Left cardiac atrium (tissue), 4 donors: ENCODE data around the gene TRIP6. TPM values are rescaled to one million over a fixed set of nuclear protein-coding genes. Genes with fewer than 3 reads are reported as not detected.

Source experiments
- ATAC-seq, 2 donors: fragments of 200-7000 bp; cut with Tn5 transposase; one replicate each; pipeline ENCODE4 v1.9.1; 2020; ENCODE audit warnings: mild to moderate bottlenecking in 2 of 2, moderate library complexity in 2 of 2
- DNase-seq: peaks from one replicate; pipeline ENCODE4 v3.0.0-alpha.2; 2020
- intact Hi-C, 2 donors: fragments of 100-400 bp; cut with DNase I; formaldehyde crosslinking; loops; one replicate each; pipeline versions ENCODE4 v1.14.1 to v1.15.1; 2022 to 2023
- total RNA-seq, 2 donors: library from RNA; stranded (reverse); fragmentation: NEBNext Ultra II Directional; extraction: Animal tissue kit (Norgen Biotek cat#: 25700); gene quantifications; one replicate each; pipeline ENCODE4 v1.2.1, GENCODE V29; 2021
- donor health status: DM: no; HTN: yes; CAD: no.
- donor health status: DM: no; HTN: yes; CAD: no; lungs with severe emphysema.
- donor health status: DM: yes; HTN: yes; CAD: no.
- donor health status: Dilated cardiomyopathy.

TRIP6 gene
- total RNA-seq, 2 donors from 2014 or later = 36.5 to 48.0 TPM

GRCh38 chr7:100886142-100886935 lies 19.2 kb downstream of the TRIP6 start:
- ATAC-seq (no peak), DNase-seq (no peak)
- intact Hi-C loops = no loop called here

GRCh38 chr7:100886936-100887515 lies 19.8 kb downstream of the TRIP6 start:
- ATAC-seq (no peak), DNase-seq (no peak)
- intact Hi-C loops = no loop called here

DNA sequence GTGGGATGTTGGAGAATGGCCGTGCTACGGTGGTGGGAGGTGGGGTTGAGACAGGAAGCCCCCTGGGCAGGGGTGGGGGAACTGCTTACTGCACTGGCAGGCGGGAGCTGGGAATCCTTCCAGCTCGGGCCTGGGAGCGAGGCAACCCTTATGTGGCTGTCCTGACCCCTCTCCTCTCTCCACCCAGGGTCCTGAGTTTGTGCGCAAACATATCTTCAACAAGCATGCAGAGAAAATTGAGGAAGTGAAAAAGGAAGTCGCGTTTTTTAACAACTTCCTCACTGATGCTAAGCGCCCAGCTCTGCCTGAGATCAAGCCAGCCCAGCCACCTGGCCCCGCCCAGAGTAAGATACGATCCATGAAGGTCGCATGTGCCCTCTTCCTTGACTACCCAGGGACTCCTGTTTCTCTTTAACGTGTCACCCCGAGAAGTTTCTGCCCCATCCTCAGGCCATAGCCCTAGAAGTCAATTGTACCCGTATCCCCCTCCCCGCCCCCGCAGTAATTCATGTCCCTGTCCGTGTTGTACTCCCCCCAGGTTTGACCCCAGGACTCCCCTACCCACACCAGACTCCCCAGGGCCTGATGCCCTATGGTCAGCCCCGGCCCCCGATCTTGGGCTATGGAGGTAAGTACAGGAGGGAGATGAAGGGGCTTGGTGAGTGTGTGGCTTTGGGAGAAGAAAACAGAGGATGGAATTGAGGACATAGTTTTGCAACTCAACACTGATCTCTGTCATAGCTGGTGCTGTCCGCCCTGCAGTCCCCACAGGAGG lies 20.5 kb downstream of the TRIP6 start:
- ATAC-seq = no peak
- no peak for DNase-seq
- intact Hi-C loops = no loop called here

DNA sequence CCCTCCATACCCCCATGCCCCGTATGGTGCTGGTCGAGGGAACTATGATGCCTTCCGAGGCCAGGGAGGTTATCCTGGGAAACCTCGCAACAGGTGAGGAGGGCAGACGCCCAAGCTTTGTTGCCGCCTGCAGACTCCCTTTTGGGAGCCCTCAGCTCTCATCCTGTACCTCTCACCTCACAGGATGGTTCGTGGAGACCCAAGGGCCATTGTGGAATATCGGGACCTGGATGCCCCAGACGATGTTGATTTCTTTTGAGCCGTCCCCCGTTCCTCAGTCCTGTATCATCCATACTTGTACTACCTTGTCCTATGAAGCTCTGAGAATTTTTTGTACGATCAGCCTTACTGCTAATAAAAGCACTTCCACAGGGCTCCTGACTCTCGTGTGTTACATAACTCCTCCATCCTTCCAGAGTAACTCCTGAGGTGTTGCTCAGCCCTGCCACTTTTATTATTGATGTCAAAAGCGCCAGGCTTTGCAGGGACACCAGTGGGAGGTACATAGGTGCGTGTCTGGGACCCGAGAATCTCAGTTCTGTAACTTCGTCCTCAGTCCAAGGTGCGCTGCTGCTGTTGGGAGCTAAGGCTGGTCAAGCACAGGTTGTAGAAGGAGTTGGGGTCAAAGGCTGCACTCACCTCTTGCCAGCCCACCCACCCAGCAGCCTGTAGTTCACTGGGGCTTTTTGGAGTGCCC lies 21.3 kb downstream of the TRIP6 start:
- ATAC-seq (no peak), DNase-seq (no peak)
- intact Hi-C loops = no loop called here

GRCh38 chr7:100888988-100889750 lies 22.0 kb downstream of the TRIP6 start, which contains the start of gene UFSP1:
Gene UFSP1 (minus strand): TSS chr7:100889715. CDS start chr7:100889271, 444 bp downstream.
- intact Hi-C loops = no loop called here
- ATAC-seq (peak; percentile 58 to 59), DNase-seq (no peak)

DNA sequence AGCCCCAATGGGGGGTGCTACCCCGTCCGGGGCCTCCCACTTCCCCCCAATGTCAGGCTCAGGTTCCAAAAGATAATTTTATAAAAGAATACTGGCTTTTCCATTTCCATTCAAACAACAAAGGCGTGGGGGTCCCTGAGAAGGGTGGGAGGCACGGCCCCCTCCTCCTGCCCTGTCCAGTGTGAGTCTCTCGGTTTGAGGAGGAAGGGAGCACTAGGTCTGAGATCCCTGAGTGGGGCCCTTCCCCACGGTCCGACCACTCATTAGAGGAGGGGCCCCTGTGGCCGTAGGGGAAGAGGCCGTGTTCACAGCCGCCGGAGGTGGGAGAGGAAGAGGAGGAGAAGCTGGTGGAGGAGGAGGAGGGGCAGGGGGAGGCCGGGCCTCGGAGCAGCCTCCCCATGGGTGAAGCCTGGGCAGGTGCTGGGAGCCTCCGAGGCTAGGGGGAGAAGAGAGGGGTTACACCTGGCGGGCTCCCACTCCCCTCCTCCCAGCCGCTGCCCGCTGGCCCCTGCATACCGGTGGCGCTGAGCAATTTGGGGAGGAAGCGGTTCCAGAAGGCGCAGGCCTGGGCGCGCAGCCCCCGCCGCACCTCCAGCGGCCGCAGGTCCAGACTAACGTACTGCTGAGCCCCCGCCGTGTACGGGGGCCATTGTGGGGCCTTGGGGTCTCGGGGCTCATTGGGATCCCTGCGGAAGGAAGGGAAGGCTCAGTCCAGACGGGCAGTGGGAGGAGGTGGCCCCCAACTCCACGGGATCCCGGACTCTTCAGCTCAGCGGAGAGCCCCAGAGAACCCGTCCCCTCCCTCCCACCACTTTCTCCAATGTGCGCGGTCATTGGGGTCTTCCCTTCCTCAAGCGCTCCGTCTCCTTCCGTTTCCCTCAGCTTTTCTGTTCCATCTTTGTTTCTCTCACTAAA lies 23.7 kb downstream of the TRIP6 start:
- DNase-seq = no peak
- intact Hi-C loops = loop anchor here in 1 of 2 donors (10.0 kb wide), 1 partner anchor 284 kb away; no protein-coding TSS in a partner anchor
- peak in 1 of 2 donors; percentile 2 for ATAC-seq

DNA sequence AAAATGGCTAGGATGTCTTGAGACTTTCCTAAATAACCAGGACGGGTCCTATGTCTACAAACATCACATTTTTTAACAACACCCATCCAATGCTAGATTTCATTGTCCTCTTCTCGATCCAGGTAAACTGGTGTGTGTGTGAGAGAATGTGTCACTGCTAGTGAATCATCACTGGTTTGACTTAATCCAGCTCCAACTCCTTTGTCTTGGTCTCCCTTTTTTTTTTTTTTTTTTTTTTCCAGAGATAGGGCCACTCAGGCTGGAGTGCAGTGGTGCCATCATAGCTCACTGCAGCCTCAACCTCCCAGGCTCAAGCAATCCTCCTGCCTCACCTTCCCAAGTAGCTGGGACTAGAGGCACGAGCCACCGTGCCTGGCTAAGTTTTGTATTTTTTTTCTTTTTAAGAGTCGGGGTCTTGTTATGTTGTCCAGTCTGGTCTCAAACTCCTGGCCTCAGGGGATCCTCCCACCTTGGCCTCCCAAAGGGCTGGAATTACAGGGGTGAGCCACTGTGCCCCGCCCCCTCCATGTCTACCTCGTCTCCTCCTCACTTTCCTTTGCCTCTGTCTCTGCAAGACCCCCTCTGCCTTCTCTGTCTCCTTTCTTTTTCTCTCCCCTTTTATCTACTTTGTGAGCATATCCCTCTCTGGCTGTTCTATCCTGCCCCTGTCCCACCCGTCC lies 24.5 kb downstream of the TRIP6 start:
- ATAC-seq (no peak), DNase-seq (no peak)
- intact Hi-C loops = loop anchor here in 1 of 2 donors (10.0 kb wide), 1 partner anchor 283 kb away; no protein-coding TSS in a partner anchor

GRCh38 chr7:100892364-100893317 lies 25.5 kb downstream of the TRIP6 start:
- ATAC-seq (no peak), DNase-seq (no peak)
- intact Hi-C loops = loop anchor here in 1 of 2 donors (10.0 kb wide), 1 partner anchor 282 kb away; no protein-coding TSS in a partner anchor

- no peak for ATAC-seq
- no peak for DNase-seq
- intact Hi-C loops = loop anchor here in 1 of 2 donors (10.0 kb wide), 1 partner anchor 281 kb away; no protein-coding TSS in a partner anchor
These were observed 26.2 kb downstream of the TRIP6 start for GRCh38 chr7:100893318-100893895.

DNA sequence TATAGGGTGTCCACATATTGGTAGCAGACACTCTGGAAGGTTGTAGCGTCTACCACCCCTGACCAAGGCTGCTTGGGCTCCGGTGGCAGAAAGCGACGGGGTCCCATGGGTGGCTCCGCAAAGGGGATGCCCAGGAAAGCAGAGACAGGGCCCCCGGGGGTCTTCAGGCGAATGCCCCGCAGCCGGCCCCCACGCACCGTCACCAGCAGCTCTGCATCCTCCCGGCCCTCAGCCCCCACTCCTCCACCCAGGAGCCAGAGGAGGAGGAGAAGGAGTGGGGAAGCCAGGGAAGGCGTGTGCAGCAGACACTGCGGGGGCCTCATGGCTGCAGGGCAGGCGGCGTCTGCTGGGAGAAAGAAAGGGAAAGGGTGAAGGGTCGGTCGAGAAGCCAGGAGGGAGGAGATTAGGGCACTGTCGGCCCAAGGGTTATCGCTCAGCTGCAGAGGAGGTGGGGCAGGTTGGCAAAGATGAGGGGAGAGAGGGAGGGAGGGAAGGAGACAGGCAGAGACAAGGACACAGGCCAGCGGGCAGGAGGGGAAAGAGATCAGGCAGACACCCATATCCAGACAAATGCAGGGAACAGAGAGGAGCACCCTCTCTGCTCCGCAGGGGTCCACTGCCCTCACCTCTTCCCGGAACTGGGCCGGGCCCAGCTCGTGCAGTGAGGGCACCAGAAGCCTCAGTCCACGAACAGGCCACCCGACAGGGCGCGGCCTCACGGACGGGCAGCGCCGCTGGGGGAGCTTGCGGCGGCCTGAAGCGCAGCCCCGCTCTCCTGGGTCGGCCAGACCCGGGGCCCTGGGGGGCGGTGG lies 26.9 kb downstream of the TRIP6 start:
- DNase-seq = no peak
- intact Hi-C loops = loop anchor here in 1 of 2 donors (10.0 kb wide), 1 partner anchor 281 kb away; no protein-coding TSS in a partner anchor
- ATAC-seq = no peak

DNA sequence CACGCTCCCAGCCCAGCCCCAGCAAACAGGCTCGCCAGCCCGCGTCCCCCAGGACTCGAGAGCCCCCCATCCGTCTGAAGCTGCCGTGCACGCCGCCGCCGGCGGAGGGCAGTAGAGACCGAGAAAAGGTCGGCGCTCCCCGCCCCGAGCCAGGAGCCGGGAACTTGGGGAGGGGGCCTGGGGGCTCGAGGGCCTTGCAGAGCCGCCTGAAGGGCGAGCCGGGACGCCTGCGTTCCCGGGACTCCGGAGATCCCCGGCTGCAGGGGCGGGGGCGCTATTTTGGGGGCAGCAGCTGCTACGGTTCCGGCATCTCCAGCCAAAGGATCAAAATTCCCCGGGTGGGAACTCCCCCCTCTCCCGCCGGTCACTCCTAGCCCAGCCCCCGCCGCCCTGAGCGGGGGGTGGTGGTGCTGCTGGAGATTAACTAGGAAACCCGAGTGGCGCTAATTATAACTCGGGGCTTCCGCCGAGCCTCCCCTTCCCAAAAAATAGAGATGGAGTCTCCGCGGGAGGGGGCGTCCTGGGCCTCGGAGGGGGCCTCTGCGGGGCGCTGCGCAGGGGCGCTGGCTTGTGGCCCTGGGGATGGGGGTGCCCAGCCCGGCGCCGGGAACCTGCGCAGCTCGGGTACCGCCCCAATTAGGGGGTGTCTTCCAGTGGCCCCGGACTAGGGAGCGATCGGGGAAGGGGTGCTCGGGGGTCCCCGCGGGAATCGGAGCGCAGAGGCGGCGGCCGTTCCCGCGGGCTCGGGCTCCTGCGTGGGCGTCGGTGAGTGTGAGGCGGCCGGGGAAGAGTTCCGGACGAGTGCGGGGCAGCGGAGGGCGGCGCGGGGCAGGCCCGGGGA lies 27.9 kb downstream of the TRIP6 start:
- peak; percentile 7 to 21 for ATAC-seq
- intact Hi-C loops = loop anchor here (5.0 to 10.0 kb wide), 2 partner anchors 162 to 280 kb away; no protein-coding TSS in a partner anchor
- peak; percentile 68 for DNase-seq

DNA sequence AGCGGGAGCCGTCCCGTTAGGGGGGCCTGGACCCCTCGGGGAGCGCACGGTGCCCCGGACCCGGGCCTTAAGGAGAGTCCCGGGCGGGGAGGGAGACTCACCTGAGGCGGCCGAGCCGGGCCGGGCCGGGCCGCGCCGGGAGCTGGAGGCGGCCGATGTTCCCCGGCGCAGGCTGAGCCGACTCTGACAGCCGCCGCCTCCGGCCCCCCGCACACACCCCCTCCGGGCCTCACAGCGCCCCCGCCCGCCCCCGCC lies 28.4 kb downstream of the TRIP6 start, which contains the start of gene ACHE:
Gene ACHE (minus strand): TSS at position 188 of the 255 bp plus-strand sequence. CDS start 1,656 bp downstream, outside the sequence.
- intact Hi-C loops = loop anchor here (5.0 to 10.0 kb wide), 2 partner anchors 162 to 279 kb away; no protein-coding TSS in a partner anchor
- DNase-seq (no peak), ATAC-seq (peak; percentile 26 to 42)

GRCh38 chr7:100895956-100896731 lies 29.0 kb downstream of the TRIP6 start:
- intact Hi-C loops = loop anchor here (2.0 to 10.0 kb wide), 3 partner anchors 161 to 279 kb away; no protein-coding TSS in a partner anchor
- ATAC-seq = no peak
- peak; percentile 53 for DNase-seq
